A549 treated with Mapracorat at 1 μM for 4 hours (cell line): ENCODE measurements around the gene SBF2. TPM values are rescaled to one million over a fixed set of nuclear protein-coding genes. Genes with fewer than 3 reads are reported as not detected.

Source experiments
- total RNA-seq: library from RNA; stranded (reverse); fragments of 200-300 nt; extraction: Qiagen RNA extraction; gene quantifications from 5 replicates; pipeline ENCODE4 v1.2.3, GENCODE V29; 2022

Gene SBF2
- 10.3 to 13.5 TPM (median 13.2 TPM) in 5 replicates for total RNA-seq

GRCh38 chr11:10293423-10294289 is at the start of gene SBF2:
Gene SBF2, minus strand, starts transcription at chr11:10294219. Its CDS starts 150 bp downstream, at chr11:10294069.

DNA sequence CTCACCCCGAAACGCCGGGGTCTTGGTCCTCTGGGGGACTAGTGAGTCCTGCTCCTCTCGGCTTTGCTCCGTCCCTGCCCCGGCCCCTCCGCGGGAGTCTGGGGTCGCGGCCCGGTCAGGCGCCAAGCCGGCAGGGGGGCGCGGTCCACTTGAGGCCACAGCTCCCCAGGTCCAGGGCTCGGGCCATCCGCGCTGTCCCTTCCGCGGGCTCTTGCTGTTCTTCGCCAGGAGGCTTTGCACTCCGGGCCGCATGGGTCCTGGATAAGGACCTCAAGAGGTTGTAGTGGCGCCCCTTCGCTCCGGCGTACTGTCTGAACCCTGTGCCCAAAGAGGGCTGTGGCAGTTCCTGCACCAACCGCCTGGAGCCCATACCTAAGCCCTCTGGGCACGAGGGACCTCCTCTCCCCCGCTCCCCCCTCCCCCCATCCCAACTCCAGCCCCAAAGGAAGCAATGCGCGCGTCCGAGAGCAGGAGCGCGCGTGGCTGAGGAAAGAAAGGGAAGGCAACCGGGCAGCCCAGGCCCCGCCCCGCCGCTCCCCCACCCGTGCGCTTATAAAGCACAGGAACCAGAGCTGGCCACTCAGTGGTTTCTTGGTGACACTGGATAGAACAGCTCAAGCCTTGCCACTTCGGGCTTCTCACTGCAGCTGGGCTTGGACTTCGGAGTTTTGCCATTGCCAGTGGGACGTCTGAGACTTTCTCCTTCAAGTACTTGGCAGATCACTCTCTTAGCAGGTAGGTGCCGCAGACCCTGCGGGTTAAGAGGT is 10.7 kb upstream of the SBF2 start, which contains the start of gene ADM:
Gene ADM, plus strand, starts transcription at position 579 of the 767 bp plus-strand sequence. CDS start 628 bp downstream, outside the sequence.

Other genes starting within 250 kb of the SBF2 start
- gene ADM, start 10.9 kb upstream of the SBF2 start, total RNA-seq, result 80.0 to 155 TPM (median 104 TPM) in 5 replicates
- 6.6 to 8.4 TPM (median 7.4 TPM) in 5 replicates for gene AMPD3, start 161.0 kb upstream of the SBF2 start, total RNA-seq
- 18.1 to 31.2 TPM (median 25.8 TPM) in 5 replicates for gene RNF141, start 247.0 kb upstream of the SBF2 start, total RNA-seq